ENCODE results near the gene SRM. TPM values are rescaled to one million over a fixed set of nuclear protein-coding genes. Genes with fewer than 3 reads are reported as not detected.
"Not testable (repeated sequence)": the region's sequence is repeated elsewhere in the genome, so short reads cannot be mapped to it uniquely, and the experiment has no call there.

SRM gene
- total RNA-seq, 2 experiments from 2014 or later, result 240 TPM

- H3K27ac Mint-ChIP-seq, result no peak overlapping the region
- intact Hi-C loops (cut with micrococcal nuclease), result no loop called here
- POLR2A ChIA-PET, result interaction anchor here (1.4 to 1.5 kb wide), 2 partner anchors 19 to 58 kb away, joined by 3 to 5 read pairs; partner anchors contain the start of gene EXOSC10
- ATAC-seq (no peak), DNase-seq (no peak)
- H3K9me3 Mint-ChIP-seq, result no peaks in the 10 kb centered on the region
- CTCF ChIA-PET, result interaction anchor here (0.7 kb wide), 1 partner anchor 803 kb away, joined by 4 read pairs; no protein-coding TSS in a partner anchor
- no peak overlapping the region for H3K4me3 Mint-ChIP-seq
- TF ChIP-seq CTCF (IDR thresholded peaks at IDR 0.05), result no peak
- H3K4me1 Mint-ChIP-seq (ENCODE audit: low read depth), result peaks cover 5% of the 10 kb centered on the region
- H3K36me3 Mint-ChIP-seq (ENCODE audit: low read depth), result no peaks in the 10 kb centered on the region
- H3K27me3 Mint-ChIP-seq, result peaks cover 2% of the 10 kb centered on the region
These were observed 17.8 kb downstream of the SRM start for GRCh38 chr1:11042065-11042464.

- H3K27me3 Mint-ChIP-seq, result peaks cover 2% of the 10 kb centered on the region
- DNase-seq (no peak), ATAC-seq (no peak)
- no peaks in the 10 kb centered on the region for H3K9me3 Mint-ChIP-seq
- H3K27ac Mint-ChIP-seq, result no peak overlapping the region
- no peaks in the 10 kb centered on the region for H3K36me3 Mint-ChIP-seq (ENCODE audit: low read depth)
- CTCF ChIA-PET, result no interaction called here
- no peak overlapping the region for H3K4me3 Mint-ChIP-seq
- peaks cover 5% of the 10 kb centered on the region for H3K4me1 Mint-ChIP-seq (ENCODE audit: low read depth)
- no peak for TF ChIP-seq CTCF (IDR thresholded peaks at IDR 0.05)
- intact Hi-C loops (cut with micrococcal nuclease), result no loop called here
- POLR2A ChIA-PET, result no interaction called here
These were observed 18.8 kb downstream of the SRM start for GRCh38 chr1:11041048-11041447.

- H3K27me3 Mint-ChIP-seq; H3K27ac Mint-ChIP-seq; H3K36me3 Mint-ChIP-seq (ENCODE audit: low read depth); H3K4me1 Mint-ChIP-seq (ENCODE audit: low read depth); POLR2A ChIA-PET; H3K4me3 Mint-ChIP-seq; DNase-seq; intact Hi-C loops (cut with micrococcal nuclease); H3K9me3 Mint-ChIP-seq; ATAC-seq: not testable (repeated sequence)
- CTCF ChIA-PET, result interaction anchor here (0.6 kb wide), 1 partner anchor 223 kb away, joined by 3 read pairs; no protein-coding TSS in a partner anchor
These were observed 19.8 kb downstream of the SRM start for GRCh38 chr1:11040105-11040429.

GRCh38 chr1:11039351-11040104, 20.3 kb downstream of the SRM start:
- ATAC-seq, result no peak
- no peak overlapping the region for H3K4me3 Mint-ChIP-seq
- H3K36me3 Mint-ChIP-seq (ENCODE audit: low read depth), result no peaks in the 10 kb centered on the region
- CTCF ChIA-PET, result interaction anchor here (0.6 to 4.0 kb wide), 12 partner anchors 9 to 611 kb away, joined by 3 to 78 read pairs (median 17); partner anchors contain the start of genes EXOSC10, SRM and UBIAD1
- DNase-seq, result no peak
- intact Hi-C loops (cut with micrococcal nuclease), result loop anchor here (5.0 kb wide), 2 partner anchors 33 to 603 kb away; no protein-coding TSS in a partner anchor
- POLR2A ChIA-PET, result interaction anchor here (0.6 kb wide), 1 partner anchor 332 kb away, joined by 3 read pairs; no protein-coding TSS in a partner anchor
- no peaks in the 10 kb centered on the region for H3K9me3 Mint-ChIP-seq
- peaks cover 2% of the 10 kb centered on the region for H3K27me3 Mint-ChIP-seq
- no peak overlapping the region for H3K27ac Mint-ChIP-seq
- TF ChIP-seq CTCF (IDR thresholded peaks at IDR 0.05), result no peak
- H3K4me1 Mint-ChIP-seq (ENCODE audit: low read depth), result peaks cover 5% of the 10 kb centered on the region

GRCh38 chr1:11037740-11038182, 22.1 kb downstream of the SRM start:
- intact Hi-C loops (cut with micrococcal nuclease), result loop anchor here (5.0 kb wide), 2 partner anchors 35 to 605 kb away; no protein-coding TSS in a partner anchor
- ATAC-seq, result peak; percentile 99
- TF ChIP-seq CTCF (IDR thresholded peaks at IDR 0.05), result peak; percentile 97
- ChIA-PET CTCF (interaction anchor here (0.6 to 4.0 kb wide), 105 partner anchors 8 to 876 kb away, joined by 3 to 78 read pairs (median 5); partner anchors contain the start of genes ANGPTL7, C1orf167, EXOSC10 and FBXO6), POLR2A (interaction anchor here (0.7 to 2.6 kb wide), 15 partner anchors 11 to 225 kb away, joined by 3 to 25 read pairs (median 5); partner anchors contain the start of genes EXOSC10, MTOR and SRM)
- H3K4me3 Mint-ChIP-seq, result no peak overlapping the region
- H3K36me3 Mint-ChIP-seq (ENCODE audit: low read depth), result no peaks in the 10 kb centered on the region
- peak; percentile 92 for DNase-seq
- H3K9me3 Mint-ChIP-seq, result no peaks in the 10 kb centered on the region
- no peak overlapping the region for H3K27ac Mint-ChIP-seq
- peaks cover 2% of the 10 kb centered on the region for H3K27me3 Mint-ChIP-seq
- H3K4me1 Mint-ChIP-seq (ENCODE audit: low read depth), result peaks cover 5% of the 10 kb centered on the region

- ChIA-PET POLR2A (interaction anchor here (0.9 to 2.6 kb wide), 14 partner anchors 10 to 226 kb away, joined by 3 to 25 read pairs (median 5); partner anchors contain the start of genes MTOR and SRM), CTCF (interaction anchor here (0.6 to 4.0 kb wide), 96 partner anchors 7 to 877 kb away, joined by 3 to 78 read pairs (median 6); partner anchors contain the start of genes ANGPTL7, C1orf167, EXOSC10 and MASP2)
- not testable (repeated sequence) for H3K27ac Mint-ChIP-seq; H3K4me1 Mint-ChIP-seq (ENCODE audit: low read depth); ATAC-seq; H3K9me3 Mint-ChIP-seq; H3K36me3 Mint-ChIP-seq (ENCODE audit: low read depth); H3K27me3 Mint-ChIP-seq; H3K4me3 Mint-ChIP-seq; DNase-seq
- intact Hi-C loops (cut with micrococcal nuclease), result loop anchor here (5.0 kb wide), 2 partner anchors 35 to 605 kb away; no protein-coding TSS in a partner anchor
These were observed 22.6 kb downstream of the SRM start for GRCh38 chr1:11037019-11037739.

All from activated CD8-positive, alpha-beta T cell treated with anti-CD3 and anti-CD28 coated beads for 36 hours (primary cell).